ENCODE measurements around the gene SLC4A1AP.

- TF ChIP-seq MAX (IDR thresholded peaks at IDR 0.05) (no peak), ZFP36L2 (CRISPR knock-in tag; IDR thresholded peaks at IDR 0.05) (no peak)
These were observed 67.4 kb downstream of the SLC4A1AP start for GRCh38 chr2:27730980-27731691.

Data from HepG2 (cell line).